ENCODE results near the gene NSG1.
A peak's percentile ranks its signal among the peaks of the same experiment; 100 is the strongest.

NSG1 gene

GRCh38 chr4:4386736-4387392 lies at the start of gene NSG1:
TSS of gene NSG1 (plus strand) at chr4:4387102. CDS start at chr4:4387630, 528 bp downstream.
- no peak for DNase-seq (ENCODE audit: low read depth)

DNA sequence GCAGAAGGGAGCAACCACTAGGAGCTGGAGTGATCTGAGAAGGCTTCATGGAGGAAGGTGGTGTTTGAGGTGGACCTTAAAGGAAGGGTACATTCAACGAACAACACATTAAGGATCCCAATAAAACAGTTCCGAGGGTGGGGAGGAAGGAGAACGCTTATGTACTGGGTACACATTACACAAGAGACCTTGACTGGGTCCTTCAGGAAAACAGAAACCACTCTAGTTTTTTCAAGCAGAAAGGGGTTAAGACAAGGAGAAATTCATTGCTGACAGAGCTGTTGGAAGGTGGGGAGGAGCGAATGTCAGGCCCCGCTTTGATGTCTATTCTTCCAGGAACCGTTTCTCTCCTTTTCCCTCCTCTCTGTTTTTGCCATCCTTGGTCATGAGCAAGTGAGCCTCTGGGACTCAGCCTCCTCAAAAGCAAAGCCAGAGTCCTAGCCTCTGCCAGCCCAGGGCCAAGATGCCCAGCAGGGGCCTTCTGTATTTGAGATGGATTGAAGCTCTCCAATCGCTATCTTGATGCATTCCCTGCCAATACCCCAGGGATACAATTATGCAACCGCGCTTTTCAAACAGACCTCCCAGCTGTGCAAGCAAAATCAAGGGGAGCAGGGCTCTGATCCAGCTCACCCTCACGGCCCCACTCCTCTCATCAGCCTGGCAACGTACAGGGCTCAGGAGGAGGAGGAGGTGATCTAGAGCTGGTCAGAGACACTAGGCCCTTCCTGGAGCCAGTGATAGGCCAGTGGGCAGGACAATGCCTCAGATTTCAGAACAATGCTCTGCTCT lies 48.5 kb upstream of the NSG1 start:
- no peak for DNase-seq (ENCODE audit: low read depth)

GRCh38 chr4:4339504-4340085 lies 47.3 kb upstream of the NSG1 start:
- no peak for DNase-seq (ENCODE audit: low read depth)

DNA sequence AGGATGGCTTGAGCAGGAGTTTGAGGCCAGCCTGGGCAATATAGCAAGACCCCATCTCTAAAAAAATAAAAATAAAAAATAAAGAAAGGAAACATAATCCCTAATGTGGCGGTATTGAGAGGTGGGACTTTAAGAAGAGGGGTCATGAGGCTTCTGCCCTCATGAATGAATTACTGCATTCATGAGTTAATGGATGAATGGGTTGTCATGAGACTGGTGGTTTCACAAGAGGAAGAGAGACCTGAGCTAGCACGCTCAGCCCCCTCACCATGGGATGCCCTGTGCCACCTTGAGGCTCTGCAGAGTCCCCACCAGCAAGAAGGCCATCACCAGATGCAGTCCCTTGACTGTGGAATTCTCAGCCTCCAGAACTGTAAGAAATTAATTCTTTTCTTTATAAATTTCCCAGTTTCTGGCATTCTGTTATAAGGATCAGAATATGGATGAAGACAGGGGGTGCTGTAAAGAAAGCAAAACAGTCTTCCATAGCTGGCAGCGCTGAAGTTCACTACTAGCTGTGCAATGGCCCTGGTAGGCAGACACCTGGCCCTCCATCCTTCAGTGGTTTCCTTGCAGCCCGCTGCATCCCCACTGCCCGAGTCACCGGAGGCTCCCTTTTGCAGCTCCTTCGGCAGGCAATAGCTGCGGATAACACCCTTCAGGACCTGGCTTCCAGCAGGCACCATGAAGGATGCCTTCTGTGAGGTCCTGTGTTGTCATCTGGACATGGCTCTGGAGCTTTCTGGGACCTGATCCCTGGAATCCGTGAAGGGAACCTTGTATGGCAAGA lies 44.8 kb upstream of the NSG1 start:
- no peak for DNase-seq (ENCODE audit: low read depth)

GRCh38 chr4:4343038-4343437 lies 43.9 kb upstream of the NSG1 start:
- DNase-seq (ENCODE audit: low read depth) = no peak

DNA sequence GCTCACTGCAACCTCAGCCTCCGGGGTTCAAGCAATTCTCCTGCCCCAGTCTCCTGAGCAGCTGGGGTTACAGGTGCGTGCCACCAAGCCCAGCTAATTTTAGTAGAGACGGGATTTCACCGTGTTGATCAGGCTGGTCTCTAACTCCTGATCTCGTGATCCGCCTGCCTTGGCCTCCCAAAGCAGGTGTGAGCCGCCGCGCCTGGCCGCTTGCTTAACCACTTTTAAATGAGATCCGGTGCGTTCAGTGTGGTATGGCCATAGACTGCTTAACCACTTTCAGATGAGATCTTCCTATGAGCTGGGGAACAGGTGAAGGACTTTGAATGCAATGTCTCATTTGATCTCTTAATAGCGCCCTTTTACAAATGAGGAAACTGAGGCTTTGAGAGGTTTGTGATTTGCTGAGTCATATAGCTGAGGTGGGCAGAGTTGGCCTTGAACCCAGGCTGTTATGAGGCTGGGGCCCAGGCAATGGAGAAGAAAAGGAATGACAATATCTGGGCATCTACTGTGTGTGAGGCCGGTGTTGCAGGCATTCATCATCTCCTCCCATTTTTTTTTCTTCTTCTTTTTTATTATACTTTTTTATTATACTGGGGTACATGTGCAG lies 41.9 kb upstream of the NSG1 start:
- no peak for DNase-seq (ENCODE audit: low read depth)

GRCh38 chr4:4347585-4347984 lies 39.3 kb upstream of the NSG1 start:
- no peak for DNase-seq (ENCODE audit: low read depth)

DNA sequence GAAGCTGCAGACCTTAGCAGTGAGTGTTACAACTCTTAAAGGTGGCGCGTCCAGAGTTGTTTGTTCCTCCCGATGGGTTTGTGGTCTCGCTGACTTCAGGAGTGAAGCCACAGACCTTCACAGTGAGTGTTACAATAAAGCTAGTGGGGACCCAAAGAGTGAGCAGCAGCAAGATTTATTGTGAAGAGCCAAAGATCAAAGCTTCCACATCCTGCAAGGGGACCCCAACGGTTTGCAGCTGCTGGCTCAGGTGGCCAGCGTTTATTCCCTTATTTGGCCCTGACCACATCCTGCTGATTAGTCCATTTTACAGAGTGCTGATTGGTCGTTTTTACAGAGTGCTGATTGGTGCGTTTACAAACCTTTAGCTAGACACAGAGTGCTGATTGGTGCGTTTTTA lies 38.3 kb upstream of the NSG1 start:
- DNase-seq (ENCODE audit: low read depth) = peak; percentile 4

DNA sequence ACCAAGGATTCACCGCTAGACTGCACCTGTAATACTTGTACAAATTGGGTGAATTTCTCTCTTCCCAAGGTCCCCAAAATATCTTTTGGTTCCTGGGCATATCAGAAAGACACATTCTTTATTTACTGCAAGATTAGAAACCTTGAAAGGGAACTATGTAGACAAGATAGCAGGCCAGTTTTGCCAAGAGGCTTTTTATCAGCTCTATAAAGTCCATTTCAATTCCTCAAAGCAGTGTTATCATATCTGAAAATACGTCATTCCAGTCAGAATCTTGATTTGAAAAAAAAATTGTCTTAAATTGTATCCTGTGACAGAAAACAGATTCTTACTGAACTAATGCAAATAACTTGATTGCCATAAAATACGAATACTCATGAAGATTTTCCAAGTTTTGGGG lies 37.0 kb upstream of the NSG1 start:
- no peak for DNase-seq (ENCODE audit: low read depth)

GRCh38 chr4:4350909-4351308 lies 36.0 kb upstream of the NSG1 start:
- no peak for DNase-seq (ENCODE audit: low read depth)

DNA sequence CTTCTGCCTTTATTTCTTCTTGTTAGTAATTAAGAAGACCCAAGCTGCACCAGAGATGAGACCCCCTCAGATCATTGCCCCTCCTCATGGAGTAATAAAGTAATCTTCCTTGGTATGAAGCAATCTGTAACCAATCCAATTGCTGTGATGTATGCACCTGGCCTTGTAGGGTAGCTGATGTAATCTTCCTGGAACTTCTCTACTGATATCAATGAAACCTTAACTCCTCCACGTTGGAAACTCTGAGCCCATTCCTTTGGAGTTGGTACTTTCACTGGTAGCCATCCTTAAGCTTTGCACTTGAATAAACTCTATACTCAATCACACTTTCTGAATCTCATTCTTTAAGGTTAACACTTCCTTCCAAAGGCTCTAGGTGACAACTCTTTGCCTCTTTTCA lies 31.6 kb upstream of the NSG1 start:
- no peak for DNase-seq (ENCODE audit: low read depth)

GRCh38 chr4:4356106-4357041 lies 30.5 kb upstream of the NSG1 start:
- no peak for DNase-seq (ENCODE audit: low read depth)

DNA sequence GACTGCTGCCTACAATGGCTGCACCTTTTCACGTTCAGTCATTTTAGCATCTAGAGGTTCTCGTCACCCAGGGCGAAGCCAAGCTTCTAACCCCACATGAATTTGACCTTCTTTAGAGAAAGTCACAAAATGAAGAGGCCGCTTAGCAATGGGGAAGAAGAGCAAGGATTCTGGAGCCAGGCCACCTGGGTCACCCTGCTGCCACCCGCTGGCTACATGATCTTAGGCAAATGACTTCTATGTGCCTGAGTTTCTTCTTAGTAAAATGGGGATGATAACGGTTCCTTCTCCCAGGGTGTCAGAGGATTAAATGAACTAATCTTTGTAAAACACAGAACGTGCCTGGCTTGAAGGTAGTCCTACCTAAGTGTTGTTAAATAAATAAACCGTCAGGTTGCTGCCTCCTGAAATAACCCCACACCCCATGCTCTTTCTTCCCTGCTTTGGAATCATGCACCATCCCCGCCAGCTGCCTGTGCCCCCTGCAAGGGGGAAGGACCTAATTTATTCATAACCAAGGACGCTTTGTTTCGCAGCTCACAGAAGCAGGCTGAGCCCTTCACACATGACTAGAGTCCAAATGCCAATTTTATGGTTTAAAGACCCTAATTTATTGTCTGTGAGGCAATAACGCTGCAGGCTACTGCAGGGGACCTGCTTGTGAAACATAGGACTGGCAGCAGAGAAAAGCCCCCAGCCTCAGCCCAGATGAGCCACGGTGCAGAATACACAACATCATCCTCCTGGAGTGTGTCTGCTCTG lies 28.6 kb upstream of the NSG1 start:
- DNase-seq (ENCODE audit: low read depth) = no peak

- no peak for DNase-seq (ENCODE audit: low read depth)
Observed at GRCh38 chr4:4361883-4362282, 25.0 kb upstream of the NSG1 start.

DNA sequence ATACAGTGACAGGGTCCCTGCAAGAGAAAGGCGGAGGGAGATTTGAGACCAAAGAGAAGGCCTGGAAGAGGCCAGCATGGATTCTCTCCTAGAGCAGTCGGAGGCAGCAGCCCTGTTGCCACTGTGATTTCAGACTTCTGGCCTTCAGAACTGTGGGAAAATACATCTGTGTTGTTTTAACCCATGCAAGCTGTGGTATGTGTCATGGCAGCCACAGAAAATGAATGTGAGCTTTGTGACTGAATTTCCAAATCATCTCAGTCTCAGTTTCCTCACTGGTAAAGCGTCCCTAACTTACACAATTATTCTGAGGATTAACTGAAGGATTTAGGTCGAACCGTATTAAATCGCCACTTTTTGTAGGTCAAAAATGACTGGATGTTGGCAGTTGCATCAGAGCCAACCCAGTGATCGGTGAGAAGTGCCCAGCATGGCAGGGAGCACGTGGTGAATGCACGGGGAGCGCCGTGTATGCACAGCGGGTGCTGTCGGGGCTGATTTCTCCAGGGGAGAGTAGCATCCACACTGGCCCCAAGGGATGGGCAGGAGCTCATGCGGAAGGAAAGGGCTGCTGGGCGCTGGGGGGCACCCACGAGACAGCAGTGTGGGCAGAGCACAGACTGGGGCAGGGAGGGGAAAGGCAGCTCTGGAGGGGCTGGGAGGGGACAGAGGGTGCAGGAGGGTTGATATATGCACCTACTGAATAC lies 23.8 kb upstream of the NSG1 start:
- DNase-seq (ENCODE audit: low read depth) = no peak

DNA sequence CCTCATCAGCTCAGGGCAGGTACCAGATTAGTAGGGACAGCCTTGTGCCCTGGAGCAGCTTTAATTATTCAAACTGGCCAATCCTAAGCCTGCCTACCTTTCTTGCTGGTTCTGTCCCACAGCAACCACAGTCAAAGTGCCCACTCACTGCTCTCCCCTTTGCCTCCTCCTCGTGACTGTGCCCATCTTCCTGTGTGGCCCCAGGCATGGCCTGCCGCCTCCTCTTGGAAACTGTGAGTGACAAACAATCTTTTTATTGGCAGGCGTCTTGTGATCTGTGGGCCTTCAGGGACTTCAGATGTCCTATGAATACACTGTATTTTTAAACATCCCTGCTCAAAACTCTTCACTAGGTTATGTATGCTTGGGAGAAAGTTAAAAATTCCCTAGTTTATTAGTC lies 22.8 kb upstream of the NSG1 start:
- no peak for DNase-seq (ENCODE audit: low read depth)

GRCh38 chr4:4364486-4365208 lies 22.3 kb upstream of the NSG1 start:
- DNase-seq (ENCODE audit: low read depth) = no peak

DNA sequence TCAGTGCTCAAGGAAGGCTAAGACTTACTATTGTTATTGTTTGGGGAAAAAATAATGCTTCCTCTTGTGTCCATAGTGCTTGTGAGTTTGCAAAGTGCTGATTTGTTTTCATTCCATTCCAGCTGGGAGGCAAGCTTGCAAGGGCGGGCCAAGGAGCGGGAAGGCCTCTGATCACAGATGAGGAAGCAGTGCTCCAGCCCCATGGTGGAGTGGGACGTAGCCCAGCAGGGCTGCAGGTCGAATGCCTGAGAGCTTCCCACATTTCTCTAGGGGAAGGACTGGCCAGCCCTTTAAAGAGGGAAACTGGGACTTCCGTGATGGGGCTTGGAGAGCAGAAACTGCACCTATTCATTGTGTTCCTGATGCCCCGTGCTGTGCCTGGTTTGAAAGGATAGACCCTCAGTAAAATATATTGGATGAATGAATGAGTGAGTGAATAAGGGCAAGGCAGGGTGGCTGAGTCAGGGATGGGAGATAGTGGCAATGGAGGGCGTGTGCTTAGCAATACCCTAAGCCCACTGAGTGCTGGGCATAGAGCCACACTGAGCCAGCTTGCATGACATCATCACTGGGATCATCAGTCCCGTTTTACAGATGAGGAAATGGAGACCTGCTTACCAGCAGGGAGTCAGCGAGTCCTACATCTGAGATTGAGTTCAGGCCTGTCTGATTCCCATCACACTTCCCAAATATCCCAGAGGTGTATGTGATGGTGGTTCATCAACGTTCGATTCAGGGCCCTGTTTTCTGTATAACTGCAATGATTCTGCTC lies 17.9 kb upstream of the NSG1 start:
- DNase-seq (ENCODE audit: low read depth) = no peak

Data from stimulated activated CD8-positive, alpha-beta memory T cell treated with anti-CD3 and anti-CD28 coated beads, Interleukin-4, amount 100 ng/mL, for 24 hours (primary cell).